Measurements from ENCODE around the gene NFIA.

NFIA gene

DNA sequence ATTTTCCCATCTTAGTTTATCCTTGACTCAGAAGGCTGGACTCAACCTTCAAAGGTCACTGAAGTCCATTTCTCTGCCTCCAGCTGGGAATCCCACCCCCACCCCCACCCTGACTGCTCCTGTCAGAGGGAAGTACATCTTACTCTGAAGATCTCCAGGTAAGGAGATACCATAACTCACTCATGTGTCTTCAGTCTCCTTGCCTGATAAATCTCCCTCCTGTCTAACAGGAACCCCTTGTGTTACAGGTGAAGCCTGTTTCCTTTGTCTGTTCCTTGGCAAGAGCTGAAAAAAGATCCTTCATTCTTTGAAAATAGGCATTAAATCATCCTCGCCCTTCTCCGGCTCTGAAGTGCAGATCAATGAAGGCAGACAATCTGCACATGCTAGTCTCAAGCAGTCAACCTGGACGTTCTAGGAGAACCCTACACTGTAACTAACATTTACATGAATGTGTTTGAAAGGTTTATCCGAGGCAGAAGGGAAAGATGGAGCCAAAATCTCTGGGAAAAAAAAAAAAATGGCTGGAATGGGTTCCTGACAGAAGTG lies 392.0 kb downstream of the NFIA start:
- no peak for DNase-seq (ENCODE audit: low read depth in 2 of 2, low spot score in 1 of 2)

- DNase-seq (ENCODE audit: low read depth in 2 of 2, low spot score in 1 of 2): no peak
Measured at GRCh38 chr1:61474963-61475362, 392.6 kb downstream of the NFIA start.

DNA sequence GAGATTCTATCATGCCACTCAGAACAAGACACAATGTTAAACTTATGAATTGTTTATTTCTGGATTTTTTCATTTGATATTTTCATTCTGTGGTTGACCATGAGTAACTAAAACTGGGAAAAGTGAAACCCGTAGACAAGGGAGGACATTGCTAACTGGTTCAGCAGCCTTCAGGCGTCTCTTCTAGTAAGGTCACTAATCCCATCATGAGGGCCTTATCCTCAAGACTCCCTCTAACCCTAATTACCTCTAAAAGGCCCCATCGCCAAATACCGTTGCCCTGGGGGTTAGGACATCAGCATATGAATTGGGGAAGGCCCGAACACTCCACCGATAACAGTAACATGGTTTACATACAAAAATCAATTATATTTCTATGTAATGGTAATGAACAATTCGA lies 394.9 kb downstream of the NFIA start:
- no peak for DNase-seq (ENCODE audit: low read depth in 2 of 2, low spot score in 1 of 2)

DNA sequence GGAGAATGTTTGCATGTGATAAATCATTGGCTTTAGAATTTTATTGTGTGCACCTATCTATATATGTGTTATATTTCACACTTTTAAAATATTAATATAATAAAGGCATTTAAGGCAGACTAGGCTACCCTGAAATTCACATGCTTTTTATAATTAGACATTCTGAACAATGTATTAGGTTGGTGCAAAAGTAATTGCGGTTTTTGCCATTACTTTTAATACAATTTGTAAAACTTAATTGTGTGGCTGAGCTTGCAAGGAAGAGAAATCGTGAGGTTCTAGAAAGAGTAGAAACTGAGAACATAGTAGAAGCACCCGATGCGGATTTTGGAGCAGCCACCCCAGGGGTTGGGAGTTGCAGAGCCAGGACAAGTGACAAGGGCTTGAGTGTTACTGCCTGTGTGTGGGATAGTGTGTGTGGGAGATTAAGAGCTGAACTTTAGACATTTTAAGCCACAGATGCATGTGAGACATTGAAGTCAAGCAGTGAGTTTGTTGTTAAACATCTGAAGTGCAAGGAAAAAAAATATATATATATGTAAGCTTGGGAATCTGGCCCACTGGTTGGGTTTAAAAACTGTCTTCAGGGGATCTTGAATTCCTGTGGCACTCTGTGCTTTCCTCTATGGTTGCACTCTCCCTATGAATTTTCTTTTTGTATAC lies 398.0 kb downstream of the NFIA start:
- no peak for DNase-seq (ENCODE audit: low read depth in 2 of 2, low spot score in 1 of 2)

DNA sequence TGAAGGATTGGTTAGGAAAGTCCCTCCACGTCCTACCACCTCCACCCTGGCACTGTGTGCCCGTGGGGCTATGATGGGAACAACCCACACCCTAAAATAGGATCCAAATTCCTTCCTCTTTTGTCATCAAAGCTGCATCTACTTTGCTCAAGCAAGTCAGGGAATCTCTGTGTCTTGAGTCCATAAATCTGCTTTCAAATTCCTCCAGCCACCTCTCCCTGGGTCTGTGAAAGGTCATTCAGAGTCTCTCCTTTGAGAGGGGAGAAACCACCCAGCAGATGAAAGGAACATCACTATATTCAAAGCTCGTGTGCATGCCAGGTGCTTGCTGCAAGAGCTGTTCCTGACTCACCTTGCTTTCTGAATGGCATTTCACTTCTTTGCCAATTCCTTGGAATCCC lies 399.0 kb downstream of the NFIA start:
- no peak for DNase-seq (ENCODE audit: low read depth in 2 of 2, low spot score in 1 of 2)

DNA sequence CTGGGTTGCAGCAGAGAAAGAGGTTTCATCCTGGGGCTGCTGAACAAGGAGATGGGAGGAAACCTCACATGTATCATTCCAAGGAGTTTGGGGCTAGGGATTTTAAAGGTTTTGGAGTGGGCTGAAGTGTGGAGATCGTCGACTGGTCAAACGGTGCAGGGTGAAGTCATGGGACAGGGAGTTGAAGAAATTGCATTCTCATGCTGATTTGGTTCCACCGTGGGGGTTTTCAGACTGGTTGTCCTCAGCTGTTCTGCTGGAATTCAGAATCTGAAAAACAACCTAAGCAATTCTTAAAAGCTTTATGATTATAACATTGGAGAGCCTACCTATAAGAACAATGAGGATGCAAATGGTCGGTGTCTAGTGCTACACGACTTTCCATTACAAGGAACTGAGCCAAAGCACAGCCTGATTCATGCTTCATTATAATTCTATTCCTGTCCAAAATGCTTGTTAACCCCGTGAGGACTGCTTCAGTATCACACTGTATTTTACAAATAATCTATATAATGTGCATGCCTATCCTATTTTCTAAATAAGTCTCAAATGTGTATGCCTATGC lies 399.9 kb downstream of the NFIA start:
- DNase-seq (ENCODE audit: low read depth in 2 of 2, low spot score in 1 of 2): no peak

- no peak for DNase-seq (ENCODE audit: low read depth in 2 of 2, low spot score in 1 of 2)
Measured at GRCh38 chr1:61486783-61487536, 404.6 kb downstream of the NFIA start.

GRCh38 chr1:61487801-61488200 lies 405.4 kb downstream of the NFIA start:
- DNase-seq (ENCODE audit: low read depth in 2 of 2, low spot score in 1 of 2): no peak

DNA sequence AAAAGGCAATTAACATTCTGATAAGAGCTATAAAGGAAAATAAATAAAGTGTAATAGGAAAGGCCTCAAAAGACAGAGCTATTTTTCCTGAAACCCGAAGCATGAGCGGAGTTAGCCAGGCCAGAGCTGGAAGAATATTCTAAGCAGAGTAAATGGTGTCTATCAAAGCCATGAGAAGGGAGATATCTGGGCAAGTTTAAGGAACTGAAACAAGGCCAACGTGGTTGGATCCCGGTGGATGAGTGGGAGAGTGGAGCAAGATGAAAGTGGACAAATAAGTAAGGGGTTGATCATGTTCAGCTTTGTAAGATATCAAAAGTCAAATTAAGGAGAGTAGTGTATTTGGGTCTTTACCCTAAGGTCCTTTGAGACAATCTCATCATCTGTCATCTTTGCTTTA lies 408.6 kb downstream of the NFIA start:
- DNase-seq (ENCODE audit: low read depth in 2 of 2, low spot score in 1 of 2): no peak

- DNase-seq (ENCODE audit: low read depth in 2 of 2, low spot score in 1 of 2): no peak
Measured at GRCh38 chr1:61491497-61491896, 409.1 kb downstream of the NFIA start.

DNA sequence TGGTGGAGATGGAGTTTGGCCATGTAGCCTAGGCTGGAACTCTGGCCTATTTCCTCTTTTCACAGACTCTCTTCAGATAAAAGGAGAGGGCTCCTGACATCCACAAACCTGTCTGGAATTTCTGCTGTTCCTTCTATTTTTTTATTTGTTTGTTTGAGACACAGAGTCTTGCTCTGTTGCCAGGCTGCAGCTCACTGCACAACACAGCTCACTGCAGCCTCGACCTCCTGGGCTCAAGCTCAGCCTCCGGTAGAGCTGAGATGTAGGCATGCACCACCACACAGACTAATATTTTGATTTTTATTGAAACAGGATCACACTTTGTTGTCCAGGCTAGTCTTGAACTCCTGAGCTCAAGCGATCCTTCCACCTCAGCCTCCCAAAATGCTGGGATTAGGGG lies 411.6 kb downstream of the NFIA start:
- no peak for DNase-seq (ENCODE audit: low read depth in 2 of 2, low spot score in 1 of 2)

GRCh38 chr1:61496501-61496900 lies 414.1 kb downstream of the NFIA start:
- DNase-seq (ENCODE audit: low read depth in 2 of 2, low spot score in 1 of 2): no peak

DNA sequence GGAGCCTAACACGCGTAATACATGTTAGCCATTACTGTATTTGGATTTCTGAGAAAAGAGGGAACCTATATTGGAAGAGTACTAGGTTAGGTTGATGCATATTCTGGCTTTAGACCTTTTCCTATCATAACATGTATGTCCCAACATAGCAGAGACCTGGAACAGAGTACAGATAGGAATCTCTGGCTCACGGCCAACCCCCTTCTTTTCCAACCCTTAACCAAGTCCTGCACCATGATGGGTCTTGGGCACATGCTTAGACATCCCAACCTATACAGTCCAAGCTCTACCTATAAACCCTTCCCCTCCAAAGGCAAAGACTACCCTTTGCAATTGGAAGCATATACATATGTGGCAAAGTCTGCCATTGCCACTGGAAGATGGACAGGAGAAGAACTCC lies 414.7 kb downstream of the NFIA start:
- DNase-seq (ENCODE audit: low read depth in 2 of 2, low spot score in 1 of 2): no peak

DNA sequence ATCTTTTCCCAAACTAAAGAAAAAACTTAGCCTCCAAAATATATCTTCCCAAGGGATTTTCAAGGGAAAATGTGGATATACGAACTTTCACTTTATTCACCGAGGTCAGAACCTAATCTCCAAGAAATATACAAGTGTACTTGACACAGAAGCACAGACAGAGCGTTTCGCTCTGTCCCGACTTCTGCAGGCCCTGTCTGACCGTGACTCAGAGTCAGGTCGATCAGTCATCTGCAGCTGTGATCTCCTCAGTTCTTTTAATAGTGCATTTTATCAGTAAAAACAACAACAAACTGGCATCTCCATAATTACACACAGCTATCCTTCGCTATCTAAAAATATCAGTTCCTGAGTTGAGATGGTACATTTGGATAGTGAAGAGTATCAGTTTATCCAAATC lies 416.0 kb downstream of the NFIA start:
- DNase-seq (ENCODE audit: low read depth in 2 of 2, low spot score in 1 of 2): no peak

- DNase-seq (ENCODE audit: low read depth in 2 of 2, low spot score in 1 of 2): no peak
Measured at GRCh38 chr1:61501971-61502916, 419.9 kb downstream of the NFIA start.

- DNase-seq (ENCODE audit: low read depth in 2 of 2, low spot score in 1 of 2): no peak
Measured at GRCh38 chr1:61504305-61504704, 421.9 kb downstream of the NFIA start.

GRCh38 chr1:61504852-61505390 lies 422.6 kb downstream of the NFIA start:
- DNase-seq (ENCODE audit: low read depth in 2 of 2, low spot score in 1 of 2): no peak

- DNase-seq (ENCODE audit: low read depth in 2 of 2, low spot score in 1 of 2): no peak
Measured at GRCh38 chr1:61506236-61506635, 423.9 kb downstream of the NFIA start.

- DNase-seq (ENCODE audit: low read depth in 2 of 2, low spot score in 1 of 2): no peak
Measured at GRCh38 chr1:61506944-61507500, 424.7 kb downstream of the NFIA start.

Data from stimulated activated CD8-positive, alpha-beta memory T cell treated with anti-CD3 and anti-CD28 coated beads, Interleukin-4, amount 100 ng/mL, for 1 hour (primary cell).